ENCODE data around the gene TSPEAR.
"Not testable (repeated sequence)": the region's sequence is repeated elsewhere in the genome, so short reads cannot be mapped to it uniquely, and the experiment has no call there.

The TSPEAR gene

GRCh38 chr21:44681152-44681551 lies 30.2 kb downstream of the TSPEAR start:
- FAIRE-seq: no peak

GRCh38 chr21:44677881-44678280 lies 33.5 kb downstream of the TSPEAR start:
- no peak for FAIRE-seq

GRCh38 chr21:44671911-44672310 lies 39.5 kb downstream of the TSPEAR start:
- FAIRE-seq: no peak

GRCh38 chr21:44670642-44671432 lies 40.5 kb downstream of the TSPEAR start:
- FAIRE-seq: no peak

- FAIRE-seq: no peak
Observed at GRCh38 chr21:44667612-44668011, 43.8 kb downstream of the TSPEAR start.

- no peak for FAIRE-seq
Observed at GRCh38 chr21:44666401-44667320, 44.7 kb downstream of the TSPEAR start, which contains the start of gene KRTAP12-2. Gene KRTAP12-2 (minus strand): TSS chr21:44666927. CDS start chr21:44666886, 41 bp downstream.

GRCh38 chr21:44664691-44665090 lies 46.7 kb downstream of the TSPEAR start:
- FAIRE-seq: no peak

- FAIRE-seq: not testable (repeated sequence)
Observed at GRCh38 chr21:44661567-44661966, 49.8 kb downstream of the TSPEAR start.

GRCh38 chr21:44658913-44659595 lies 52.3 kb downstream of the TSPEAR start:
- no peak for FAIRE-seq

GRCh38 chr21:44658541-44658910 lies 52.8 kb downstream of the TSPEAR start:
- FAIRE-seq: no peak

- no peak for FAIRE-seq
Observed at GRCh38 chr21:44657635-44658540, 53.5 kb downstream of the TSPEAR start, which contains the start of gene KRTAP12-3. Gene KRTAP12-3 (plus strand): TSS chr21:44657932. CDS start chr21:44657980, 48 bp downstream.

GRCh38 chr21:44656868-44657267 lies 54.5 kb downstream of the TSPEAR start:
- FAIRE-seq: no peak

- FAIRE-seq: no peak
Observed at GRCh38 chr21:44654576-44655175, 56.7 kb downstream of the TSPEAR start, which contains the start of gene KRTAP12-4. Gene KRTAP12-4 (minus strand): TSS chr21:44654659. CDS start chr21:44654614, 45 bp downstream.

- no peak for FAIRE-seq
Observed at GRCh38 chr21:44653656-44654575, 57.5 kb downstream of the TSPEAR start.

GRCh38 chr21:44653123-44653522 lies 58.2 kb downstream of the TSPEAR start:
- FAIRE-seq: no peak

GRCh38 chr21:44650973-44651675 lies 60.2 kb downstream of the TSPEAR start:
- no peak for FAIRE-seq

GRCh38 chr21:44650265-44650972 lies 61.0 kb downstream of the TSPEAR start:
- no peak for FAIRE-seq

- FAIRE-seq: no peak
Observed at GRCh38 chr21:44649521-44650100, 61.8 kb downstream of the TSPEAR start.

Data from islet of Langerhans (tissue), 1 donor.